GM18517 (cell line): ENCODE data around the gene PMM1.
"Not testable (repeated sequence)": the region's sequence is repeated elsewhere in the genome, so short reads cannot be mapped to it uniquely, and the experiment has no call there.

ENCODE experiments used
- ATAC-seq: cut with Tn5 transposase; IDR thresholded peaks from one replicate; pipeline ENCODE4 v1.9.1; 2021; ENCODE audit warnings: mild to moderate bottlenecking, moderate library complexity; ENCODE audit not compliant: unreplicated experiment

The PMM1 gene

GRCh38 chr22:41597635-41597953 lies 8.0 kb upstream of the PMM1 start:
- no peak for ATAC-seq

GRCh38 chr22:41596776-41597634 lies 7.4 kb upstream of the PMM1 start:
- ATAC-seq, result no peak

GRCh38 chr22:41595703-41596102 lies 6.1 kb upstream of the PMM1 start:
- no peak for ATAC-seq

GRCh38 chr22:41593336-41593960 lies 3.8 kb upstream of the PMM1 start:
- not testable (repeated sequence) for ATAC-seq

- ATAC-seq, result no peak
These were observed 2.3 kb downstream of the PMM1 start for GRCh38 chr22:41587347-41587723.

GRCh38 chr22:41585898-41586297 lies 3.7 kb downstream of the PMM1 start:
- no peak for ATAC-seq

- ATAC-seq, result no peak
These were observed 4.8 kb downstream of the PMM1 start for GRCh38 chr22:41584881-41585280.

GRCh38 chr22:41582694-41583093 lies 6.9 kb downstream of the PMM1 start:
- ATAC-seq, result no peak

- no peak for ATAC-seq
These were observed 9.7 kb downstream of the PMM1 start for GRCh38 chr22:41579997-41580355.

- no peak for ATAC-seq
These were observed 10.2 kb downstream of the PMM1 start for GRCh38 chr22:41579297-41579996.

GRCh38 chr22:41578818-41579217 lies 10.8 kb downstream of the PMM1 start:
- ATAC-seq, result no peak

- ATAC-seq, result no peak
These were observed 11.5 kb downstream of the PMM1 start for GRCh38 chr22:41578114-41578513.

GRCh38 chr22:41576877-41577276 lies 12.8 kb downstream of the PMM1 start:
- ATAC-seq, result no peak

GRCh38 chr22:41575533-41575932 lies 14.1 kb downstream of the PMM1 start:
- ATAC-seq, result no peak

GRCh38 chr22:41574847-41575381 lies 14.7 kb downstream of the PMM1 start:
- no peak for ATAC-seq

GRCh38 chr22:41573677-41574076 lies 16.0 kb downstream of the PMM1 start:
- no peak for ATAC-seq

GRCh38 chr22:41572305-41572704 lies 17.3 kb downstream of the PMM1 start:
- ATAC-seq, result not testable (repeated sequence)

GRCh38 chr22:41571786-41572185 lies 17.9 kb downstream of the PMM1 start:
- ATAC-seq, result no peak

- no peak for ATAC-seq
These were observed 19.4 kb downstream of the PMM1 start for GRCh38 chr22:41570221-41570620.

- no peak for ATAC-seq
These were observed 20.8 kb downstream of the PMM1 start for GRCh38 chr22:41568811-41569210.

GRCh38 chr22:41567512-41567768 lies 22.2 kb downstream of the PMM1 start:
- ATAC-seq, result no peak

GRCh38 chr22:41565403-41566054 lies 24.1 kb downstream of the PMM1 start:
- ATAC-seq, result no peak
